ENCODE measurements around the gene BOLA1.

Gene BOLA1

GRCh38 chr1:149906570-149907075 is 7.3 kb downstream of the BOLA1 start:
- no peak for TF ChIP-seq EZH2 (IDR thresholded peaks at IDR 0.05; ENCODE audit: borderline replicate concordance, low read depth, low read length, severe bottlenecking)
- no peak for TF ChIP-seq CTCF (IDR thresholded peaks at IDR 0.05; ENCODE audit: borderline replicate concordance, extremely low read depth, low read length, poor library complexity, severe bottlenecking)
- Histone ChIP-seq H3K27ac (ENCODE audit: low read length) (no peak overlapping the region), H3K4me3 (ENCODE audit: low read depth in 1 of 2, low read length in 2 of 2) (no peak overlapping the region), H3K4me1 (ENCODE audit: insufficient read depth, low read length) (no peaks in the 10 kb centered on the region), H3K4me2 (ENCODE audit: insufficient read depth, low read length) (no peak overlapping the region), H3K79me2 (ENCODE audit: insufficient read depth, low read length) (no peaks in the 10 kb centered on the region), H3K9ac (ENCODE audit: low read depth, low read length) (no peak overlapping the region), H3K36me3 (ENCODE audit: insufficient read depth, low read length) (peaks cover 80% of the 10 kb centered on the region), H3K9me3 (ENCODE audit: insufficient read depth, low read length, severe bottlenecking) (no peaks in the 10 kb centered on the region), H2AFZ (ENCODE audit: low read depth, low read length) (no peak overlapping the region), H4K20me1 (ENCODE audit: insufficient read depth, low read length) (no peaks in the 10 kb centered on the region), H3K27me3 (ENCODE audit: insufficient read depth, low read length, poor library complexity) (no peaks in the 10 kb centered on the region)
- ATAC-seq (ENCODE audit: insufficient read depth, low read depth) (no peak), DNase-seq (no peak)

- Histone ChIP-seq H2AFZ (ENCODE audit: low read depth, low read length) (no peak overlapping the region), H3K4me1 (ENCODE audit: insufficient read depth, low read length) (peaks cover 39% of the 10 kb centered on the region), H3K4me2 (ENCODE audit: insufficient read depth, low read length) (peak overlapping the region; percentile 7; the same call in 1 of the 2 replicates), H4K20me1 (ENCODE audit: insufficient read depth, low read length) (no peaks in the 10 kb centered on the region), H3K36me3 (ENCODE audit: insufficient read depth, low read length) (peaks cover 43% of the 10 kb centered on the region), H3K9ac (ENCODE audit: low read depth, low read length) (no peak overlapping the region), H3K9me3 (ENCODE audit: insufficient read depth, low read length, severe bottlenecking) (no peaks in the 10 kb centered on the region), H3K27ac (ENCODE audit: low read length) (peak overlapping the region; percentile 53), H3K4me3 (ENCODE audit: low read depth in 1 of 2, low read length in 2 of 2) (no peak overlapping the region), H3K27me3 (ENCODE audit: insufficient read depth, low read length, poor library complexity) (no peaks in the 10 kb centered on the region), H3K79me2 (ENCODE audit: insufficient read depth, low read length) (peaks cover 34% of the 10 kb centered on the region)
- no peak for DNase-seq
- ATAC-seq (ENCODE audit: insufficient read depth, low read depth): no peak
- TF ChIP-seq CTCF (IDR thresholded peaks at IDR 0.05; ENCODE audit: borderline replicate concordance, extremely low read depth, low read length, poor library complexity, severe bottlenecking): no peak
- no peak for TF ChIP-seq EZH2 (IDR thresholded peaks at IDR 0.05; ENCODE audit: borderline replicate concordance, low read depth, low read length, severe bottlenecking)
These were observed 15.2 kb downstream of the BOLA1 start for GRCh38 chr1:149914545-149914944.

GRCh38 chr1:149915429-149916192 is 16.2 kb downstream of the BOLA1 start:
- peak overlapping the region; percentile 74 for H3K4me2 ChIP-seq (ENCODE audit: insufficient read depth, low read length)

More at GRCh38 chr1:149915429-149916192, 16.2 kb downstream of the BOLA1 start:
- peak overlapping the region; percentile 82 for H3K27ac ChIP-seq (ENCODE audit: low read length)
- H3K4me3 ChIP-seq (ENCODE audit: low read depth in 1 of 2, low read length in 2 of 2): peak overlapping the region in 1 of 2 experiments; percentile 82; a peak in 2 of 4 replicates
- peaks cover 32% of the 10 kb centered on the region for H3K36me3 ChIP-seq (ENCODE audit: insufficient read depth, low read length)
- H3K79me2 ChIP-seq (ENCODE audit: insufficient read depth, low read length): peaks cover 34% of the 10 kb centered on the region
- H3K27me3 ChIP-seq (ENCODE audit: insufficient read depth, low read length, poor library complexity): no peaks in the 10 kb centered on the region
- H4K20me1 ChIP-seq (ENCODE audit: insufficient read depth, low read length): no peaks in the 10 kb centered on the region
- peaks cover 39% of the 10 kb centered on the region for H3K4me1 ChIP-seq (ENCODE audit: insufficient read depth, low read length)
- DNase-seq (peak; percentile 15), ATAC-seq (ENCODE audit: insufficient read depth, low read depth) (no peak)
- TF ChIP-seq EZH2 (IDR thresholded peaks at IDR 0.05; ENCODE audit: borderline replicate concordance, low read depth, low read length, severe bottlenecking): no peak
- no peak for TF ChIP-seq CTCF (IDR thresholded peaks at IDR 0.05; ENCODE audit: borderline replicate concordance, extremely low read depth, low read length, poor library complexity, severe bottlenecking)
- H3K9ac ChIP-seq (ENCODE audit: low read depth, low read length): peak overlapping the region; percentile 79
- H2AFZ ChIP-seq (ENCODE audit: low read depth, low read length): no peak overlapping the region
- no peaks in the 10 kb centered on the region for H3K9me3 ChIP-seq (ENCODE audit: insufficient read depth, low read length, severe bottlenecking)
